ENCODE measurements around the gene UGT1A10.
"Not testable (repeated sequence)": the region's sequence is repeated elsewhere in the genome, so short reads cannot be mapped to it uniquely, and the experiment has no call there.

The UGT1A10 gene

GRCh38 chr2:233746475-233747282 is 110.4 kb downstream of the UGT1A10 start:
- DNase-seq: no peak

GRCh38 chr2:233747283-233747544 is 111.0 kb downstream of the UGT1A10 start:
- no peak for DNase-seq

- DNase-seq: not testable (repeated sequence)
Observed at GRCh38 chr2:233750689-233751088, 114.4 kb downstream of the UGT1A10 start.

- DNase-seq: not testable (repeated sequence)
Observed at GRCh38 chr2:233751212-233752009, 115.2 kb downstream of the UGT1A10 start.

- no peak for DNase-seq
Observed at GRCh38 chr2:233754872-233755611, 118.8 kb downstream of the UGT1A10 start.

DNA sequence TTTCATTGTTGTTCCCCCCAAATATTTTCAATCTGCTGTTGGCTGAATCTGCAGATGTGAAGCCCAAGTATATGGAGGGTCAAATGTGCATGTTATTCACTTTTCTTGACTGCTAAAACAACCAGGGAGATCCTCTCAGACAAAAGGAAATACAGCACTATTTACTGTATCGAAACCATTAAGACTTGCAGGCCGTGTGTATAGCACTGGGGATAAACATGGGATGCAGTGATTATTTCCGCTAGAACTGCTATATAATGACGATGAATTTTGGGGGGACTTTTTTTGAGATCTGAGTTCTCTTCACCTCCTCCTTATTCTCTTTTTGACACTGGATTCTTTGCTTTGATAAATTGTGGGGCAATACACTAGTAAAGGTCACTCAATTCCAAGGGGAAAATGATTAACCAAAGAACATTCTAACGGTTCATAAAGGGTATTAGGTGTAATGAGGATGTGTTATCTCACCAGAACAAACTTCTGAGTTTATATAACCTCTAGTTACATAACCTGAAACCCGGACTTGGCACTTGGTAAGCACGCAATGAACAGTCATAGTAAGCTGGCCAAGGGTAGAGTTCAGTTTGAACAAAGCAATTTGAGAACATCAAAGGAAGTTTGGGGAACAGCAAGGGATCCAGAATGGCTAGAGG is 120.3 kb downstream of the UGT1A10 start:
- no peak for DNase-seq

- no peak for DNase-seq
Observed at GRCh38 chr2:233758141-233758540, 121.9 kb downstream of the UGT1A10 start.

- no peak for DNase-seq
Observed at GRCh38 chr2:233758849-233759248, 122.6 kb downstream of the UGT1A10 start.

GRCh38 chr2:233760043-233760442 is 123.8 kb downstream of the UGT1A10 start, which contains the start of gene UGT1A1:
Gene UGT1A1 (plus strand): TSS chr2:233760270. CDS start chr2:233760288, 18 bp downstream.
- no peak for DNase-seq

GRCh38 chr2:233761040-233761769 is 125.0 kb downstream of the UGT1A10 start:
- DNase-seq: no peak

- no peak for DNase-seq
Observed at GRCh38 chr2:233764264-233764663, 128.0 kb downstream of the UGT1A10 start.

GRCh38 chr2:233764761-233765160 is 128.5 kb downstream of the UGT1A10 start:
- DNase-seq: no peak

GRCh38 chr2:233766416-233766815 is 130.2 kb downstream of the UGT1A10 start:
- DNase-seq: no peak

- no peak for DNase-seq
Observed at GRCh38 chr2:233768076-233768475, 131.8 kb downstream of the UGT1A10 start.

DNA sequence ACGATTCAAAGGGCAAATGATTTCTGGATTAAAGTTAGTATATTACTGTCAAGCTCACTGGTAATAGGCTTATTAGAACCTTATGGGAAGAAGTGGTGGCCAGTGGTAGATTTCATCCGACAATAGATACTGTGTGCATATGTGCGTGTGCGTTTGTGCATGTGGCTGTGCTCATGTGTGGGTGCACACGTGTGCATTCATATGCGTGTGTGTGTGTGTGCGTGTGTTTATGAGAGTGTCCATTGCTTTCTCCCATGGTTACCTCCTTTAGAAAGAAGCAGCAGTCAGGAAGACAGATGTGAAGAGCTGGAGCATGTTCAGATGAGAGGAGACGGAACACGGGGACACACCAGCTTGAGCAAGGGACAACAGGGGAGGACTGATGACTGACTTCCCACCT is 133.0 kb downstream of the UGT1A10 start:
- DNase-seq: no peak

DNA sequence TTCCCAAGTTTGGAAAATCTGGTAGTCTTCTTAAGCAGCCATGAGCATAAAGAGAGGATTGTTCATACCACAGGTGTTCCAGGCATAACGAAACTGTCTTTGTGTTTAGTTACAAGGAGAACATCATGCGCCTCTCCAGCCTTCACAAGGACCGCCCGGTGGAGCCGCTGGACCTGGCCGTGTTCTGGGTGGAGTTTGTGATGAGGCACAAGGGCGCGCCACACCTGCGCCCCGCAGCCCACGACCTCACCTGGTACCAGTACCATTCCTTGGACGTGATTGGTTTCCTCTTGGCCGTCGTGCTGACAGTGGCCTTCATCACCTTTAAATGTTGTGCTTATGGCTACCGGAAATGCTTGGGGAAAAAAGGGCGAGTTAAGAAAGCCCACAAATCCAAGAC is 135.9 kb downstream of the UGT1A10 start:
- no peak for DNase-seq

DNA sequence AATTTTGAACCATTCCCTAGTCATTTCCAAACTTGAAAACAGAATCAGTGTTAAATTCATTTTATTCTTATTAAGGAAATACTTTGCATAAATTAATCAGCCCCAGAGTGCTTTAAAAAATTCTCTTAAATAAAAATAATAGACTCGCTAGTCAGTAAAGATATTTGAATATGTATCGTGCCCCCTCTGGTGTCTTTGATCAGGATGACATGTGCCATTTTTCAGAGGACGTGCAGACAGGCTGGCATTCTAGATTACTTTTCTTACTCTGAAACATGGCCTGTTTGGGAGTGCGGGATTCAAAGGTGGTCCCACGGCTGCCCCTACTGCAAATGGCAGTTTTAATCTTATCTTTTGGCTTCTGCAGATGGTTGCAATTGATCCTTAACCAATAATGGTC is 136.3 kb downstream of the UGT1A10 start:
- no peak for DNase-seq

DNA sequence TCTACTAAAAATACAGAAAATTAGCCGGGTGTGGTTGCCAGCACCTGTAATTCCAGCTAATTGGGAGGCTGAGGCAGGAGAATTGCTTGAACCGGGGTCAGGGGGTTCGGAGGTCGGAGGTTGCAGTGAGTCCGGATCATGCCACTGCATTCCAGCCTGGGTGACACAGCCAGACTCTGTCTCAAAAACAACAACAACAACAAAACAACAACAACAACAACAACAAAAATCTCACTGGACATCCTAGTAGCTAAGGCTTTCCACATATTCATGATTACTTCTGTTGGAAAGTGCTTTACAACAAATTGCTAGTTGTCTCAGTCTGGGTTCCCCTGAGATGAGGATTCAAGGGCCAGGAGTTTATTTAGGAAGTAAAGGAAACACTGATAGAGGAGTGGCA is 137.6 kb downstream of the UGT1A10 start:
- DNase-seq: no peak

- no peak for DNase-seq
Observed at GRCh38 chr2:233775414-233775813, 139.2 kb downstream of the UGT1A10 start.

- DNase-seq: no peak
Observed at GRCh38 chr2:233778030-233778429, 141.8 kb downstream of the UGT1A10 start, which contains the start of gene MROH2A. Gene MROH2A (plus strand): TSS chr2:233778330. CDS start chr2:233779359, 1,029 bp downstream.

DNA sequence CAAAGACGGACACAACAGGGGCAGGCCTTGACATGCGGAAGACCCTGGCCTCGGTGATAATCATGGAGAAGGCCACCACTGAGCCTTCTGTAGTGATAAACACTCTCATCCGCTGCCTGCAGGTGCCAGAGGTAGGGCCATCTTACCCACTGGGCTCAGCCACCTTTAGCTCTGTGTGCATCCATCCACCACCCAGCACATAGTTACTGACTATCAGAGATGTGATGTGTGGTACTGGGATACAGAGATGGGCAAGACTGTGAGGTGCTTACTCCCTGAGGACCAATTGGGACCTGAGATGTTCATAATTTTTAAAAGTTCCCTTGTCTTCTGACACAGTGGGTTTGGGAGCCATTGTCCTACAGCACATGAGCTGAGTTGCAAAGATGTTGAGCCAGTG is 143.5 kb downstream of the UGT1A10 start:
- no peak for DNase-seq

DNA sequence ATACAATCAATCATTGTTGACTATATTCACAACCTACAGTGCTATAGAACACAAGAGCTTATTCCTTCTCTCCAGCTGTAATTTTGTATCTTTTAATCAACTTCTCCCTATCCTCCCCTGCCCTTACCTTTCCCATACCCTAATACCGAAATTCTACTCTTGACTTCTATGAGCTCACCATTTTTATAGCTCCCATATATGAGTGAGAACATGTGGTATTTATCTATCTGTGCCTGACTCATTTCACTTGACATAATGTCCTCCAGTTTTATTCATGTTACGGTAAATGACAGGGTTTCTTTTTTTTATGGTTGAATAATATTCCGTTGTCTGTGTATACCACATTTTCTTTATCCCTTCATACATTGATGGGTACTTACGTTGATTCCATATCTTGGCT is 144.5 kb downstream of the UGT1A10 start:
- no peak for DNase-seq

Measured in activated T-cell treated with anti-CD3 and anti-CD28 coated beads for 4 hours (primary cell).